ENCODE data around the gene ERG. TPM values are rescaled to one million over a fixed set of nuclear protein-coding genes. Genes with fewer than 3 reads are reported as not detected.

Gene ERG
- total RNA-seq, 1 donor from 2014 or later: 28.5 TPM

DNA sequence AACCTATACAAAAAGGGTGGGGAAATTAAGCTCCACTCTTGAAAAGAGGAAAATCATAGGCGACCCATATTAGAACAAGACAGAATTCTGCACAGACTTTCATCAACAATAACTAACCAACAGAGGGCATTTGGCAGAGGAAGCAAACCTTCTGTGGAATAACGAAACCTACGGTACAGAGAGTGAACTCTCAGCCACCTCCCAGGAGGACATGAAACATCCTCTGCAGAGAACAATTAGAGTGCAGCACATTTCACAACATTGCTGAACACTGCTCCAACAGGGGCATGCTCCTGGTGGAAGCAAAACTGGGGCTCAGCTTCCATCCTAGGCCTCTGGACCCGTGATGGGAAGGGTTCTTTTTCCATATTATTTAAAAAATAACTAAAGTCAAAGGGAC lies 130.6 kb downstream of the ERG start:
- intact Hi-C loops (cut with DNase I): loop anchor here (10.0 kb wide), 1 partner anchor 453 kb away; the partner anchor contains the start of gene KCNJ6

GRCh38 chr21:38365521-38365920 lies 132.8 kb downstream of the ERG start:
- Histone ChIP-seq H3K4me3 (no peak overlapping the region), H3K4me1 (no peaks in the 10 kb centered on the region), H3K9me3 (no peaks in the 10 kb centered on the region), H3K27me3 (no peaks in the 10 kb centered on the region), H3K27ac (no peak overlapping the region), H3K36me3 (no peaks in the 10 kb centered on the region)
- TF ChIP-seq CTCF (IDR thresholded peaks at IDR 0.05): no peak
- intact Hi-C loops (cut with DNase I): loop anchor here (10.0 kb wide), 1 partner anchor 451 kb away; the partner anchor contains the start of gene KCNJ6
- no peak for DNase-seq (ENCODE audit: low spot score in 2 of 2)

More for the DNA sequence above, 130.6 kb downstream of the ERG start:
- Histone ChIP-seq H3K27ac (no peak overlapping the region), H3K36me3 (no peaks in the 10 kb centered on the region), H3K27me3 (no peaks in the 10 kb centered on the region), H3K4me1 (no peaks in the 10 kb centered on the region), H3K9me3 (peaks cover 0 to 7% of the 10 kb centered on the region in 2 donors), H3K4me3 (no peak overlapping the region)
- TF ChIP-seq CTCF (IDR thresholded peaks at IDR 0.05): no peak
- DNase-seq (ENCODE audit: low spot score in 2 of 2): no peak

DNA sequence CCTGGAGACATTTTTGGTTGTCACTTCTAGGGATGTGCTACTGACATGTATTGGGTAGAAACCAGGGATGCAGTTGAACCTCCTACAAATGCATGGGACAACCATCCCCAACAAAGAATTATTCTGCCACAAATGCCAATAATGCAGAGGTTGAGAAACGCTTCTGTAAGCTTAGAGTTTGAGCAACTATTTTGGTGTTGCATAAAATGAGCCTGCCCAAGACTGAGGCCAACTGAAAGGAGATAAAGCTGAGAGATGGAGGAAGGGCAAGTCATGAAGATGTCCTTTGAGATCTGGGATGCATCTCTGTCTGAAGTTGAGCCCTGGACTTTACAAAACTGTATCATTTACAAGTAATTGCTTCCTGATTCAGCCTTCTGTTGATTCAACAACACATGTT lies 134.6 kb downstream of the ERG start:
- no peaks in the 10 kb centered on the region for H3K4me1 ChIP-seq
- intact Hi-C loops (cut with DNase I): loop anchor here (10.0 kb wide), 1 partner anchor 449 kb away; the partner anchor contains the start of gene KCNJ6

DNA sequence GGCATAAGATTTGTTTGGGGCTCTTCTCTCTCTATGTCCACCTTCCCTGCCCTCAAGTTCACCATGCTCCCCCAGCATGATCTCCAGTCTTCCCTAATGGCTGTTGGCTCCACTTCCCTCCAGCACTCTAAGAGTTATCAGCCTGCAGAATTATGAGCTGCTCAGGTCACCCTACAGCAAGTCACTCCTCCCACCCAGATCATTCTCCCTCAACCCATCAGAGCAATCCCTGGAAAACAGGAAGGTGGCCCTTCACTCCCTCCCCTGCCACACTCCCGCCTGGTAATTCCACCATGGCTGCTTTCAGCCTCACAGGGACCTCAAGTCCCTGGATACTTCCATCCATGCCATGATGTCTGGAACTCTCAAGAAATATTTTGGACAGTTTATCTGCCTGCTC lies 137.0 kb downstream of the ERG start:
- TF ChIP-seq CTCF (IDR thresholded peaks at IDR 0.05): no peak
- Histone ChIP-seq H3K27me3 (no peaks in the 10 kb centered on the region), H3K36me3 (no peaks in the 10 kb centered on the region), H3K4me3 (no peak overlapping the region), H3K4me1 (no peaks in the 10 kb centered on the region), H3K27ac (no peak overlapping the region), H3K9me3 (no peaks in the 10 kb centered on the region)
- DNase-seq (ENCODE audit: low spot score in 2 of 2): no peak
- intact Hi-C loops (cut with DNase I): loop anchor here (10.0 kb wide), 1 partner anchor 447 kb away; the partner anchor contains the start of gene KCNJ6

More for the DNA sequence above, 134.6 kb downstream of the ERG start:
- Histone ChIP-seq H3K27me3 (no peaks in the 10 kb centered on the region), H3K36me3 (no peaks in the 10 kb centered on the region), H3K27ac (no peak overlapping the region), H3K4me3 (no peak overlapping the region), H3K9me3 (no peaks in the 10 kb centered on the region)
- no peak for DNase-seq (ENCODE audit: low spot score in 2 of 2)
- no peak for TF ChIP-seq CTCF (IDR thresholded peaks at IDR 0.05)

- no peak overlapping the region for H3K4me3 ChIP-seq
- no peak overlapping the region for H3K27ac ChIP-seq
- H3K4me1 ChIP-seq: no peaks in the 10 kb centered on the region
- no peaks in the 10 kb centered on the region for H3K36me3 ChIP-seq
- no peaks in the 10 kb centered on the region for H3K9me3 ChIP-seq
- intact Hi-C loops (cut with DNase I): loop anchor here (5.0 to 10.0 kb wide), 2 partner anchors 445 to 648 kb away; partner anchors contain the start of gene KCNJ6
- no peak for TF ChIP-seq CTCF (IDR thresholded peaks at IDR 0.05)
- no peaks in the 10 kb centered on the region for H3K27me3 ChIP-seq
- DNase-seq (ENCODE audit: low spot score in 2 of 2): no peak
Observed at GRCh38 chr21:38359835-38360234, 138.4 kb downstream of the ERG start.

DNA sequence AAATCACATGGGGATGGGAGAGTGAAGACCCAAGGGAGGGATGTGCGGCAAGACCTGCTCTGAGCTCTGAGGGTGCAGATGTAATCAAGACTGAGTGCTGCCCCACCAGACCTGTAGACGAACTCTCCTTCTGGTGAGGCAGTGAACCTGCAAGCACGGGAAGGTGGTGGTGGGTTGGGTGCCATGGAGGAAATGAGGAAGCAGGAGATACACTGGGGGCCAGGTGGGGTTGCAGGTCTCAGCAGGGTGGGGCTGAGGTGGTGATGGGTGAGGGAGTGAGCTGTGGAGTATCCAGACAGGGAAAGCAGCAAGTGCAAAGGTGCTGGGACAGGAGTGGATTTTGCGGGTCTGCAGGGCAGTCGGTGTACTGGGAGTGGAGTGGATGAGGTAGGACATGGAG lies 139.2 kb downstream of the ERG start:
- Histone ChIP-seq H3K9me3 (no peaks in the 10 kb centered on the region), H3K36me3 (no peaks in the 10 kb centered on the region), H3K4me1 (no peaks in the 10 kb centered on the region), H3K27me3 (no peaks in the 10 kb centered on the region), H3K27ac (no peak overlapping the region), H3K4me3 (no peak overlapping the region)
- DNase-seq (ENCODE audit: low spot score in 2 of 2): no peak
- intact Hi-C loops (cut with DNase I): loop anchor here (5.0 kb wide), 1 partner anchor 647 kb away; no protein-coding TSS in a partner anchor
- TF ChIP-seq CTCF (IDR thresholded peaks at IDR 0.05): no peak

Data from ascending aorta (tissue), 2 donors.